HCT116 (cell line): ENCODE measurements around the gene NSFL1C. TPM values are rescaled to one million over a fixed set of nuclear protein-coding genes. Genes with fewer than 3 reads are reported as not detected.

Experiments used
- ATAC-seq: fragments of 200-7000 bp; cut with Tn5 transposase; 2 replicates; pipeline ENCODE4 v1.9.1; 2020; ENCODE audit warnings: mild to moderate bottlenecking, moderate library complexity
- BruUV-seq: library from RNA; stranded (reverse); fragments of 400-500 nt; replicated peaks from 2 replicates; lab custom pipeline; 2021; lab: Mats Ljungman, UMichigan
- CTCF ChIA-PET: fragments of 300-600 bp; sonication (Branson Sonifier 250); formaldehyde crosslinking; loops from one replicate; lab custom pipeline; 2021; ENCODE audit warnings: antibody characterized with exemption; lab: Charles Lee
- POLR2A ChIA-PET: fragments of 300-600, 350-600 bp; sonication (Branson Sonifier 250); formaldehyde crosslinking; loops from one replicate; lab custom pipeline; 2021; ENCODE audit warnings: antibody characterized with exemption; lab: Charles Lee
- RAD21 ChIA-PET, 2 experiments: fragments of 300-600 bp; sonication (Branson Sonifier 250); formaldehyde crosslinking; loops; one replicate each; lab custom pipeline; 2023; ENCODE audit warnings: low total read pairs in 2 of 2; ENCODE audit not compliant: uncharacterized antibody in 2 of 2, unreplicated experiment in 2 of 2, low non-redundant PET in 1 of 2; lab: Charles Lee
- DNase-seq: peaks from one replicate; pipeline ENCODE4 v3.0.0-alpha.2; 2010; ENCODE audit warnings: low read depth, low spot score
- H2AFZ ChIP-seq: fragments of 200-600 bp; shearing (Covaris generic), sonication (generic); 2 replicates; pipeline ENCODE4 v1.6.1; 2017; ENCODE audit warnings: low read depth, mixed run types, mixed read lengths, antibody characterized with exemption, low read length; ENCODE audit not compliant: poor library complexity, severe bottlenecking
- H3K27ac ChIP-seq: 2 replicates; pipeline ENCODE4 v1.5.1; 2012; ENCODE audit warnings: low read depth, low read length
- H3K27me3 ChIP-seq: fragments of 200-600 bp; sonication (generic); 2 replicates; pipeline ENCODE4 v1.6.1; 2016; ENCODE audit warnings: mixed run types, low read length, mixed read lengths; ENCODE audit not compliant: insufficient read depth
- H3K36me3 ChIP-seq, 2 experiments: fragments of 200-500 bp in 1 of 2; fragments of 200-600 bp in 1 of 2; sonication (Bioruptor generic) in 1 of 2; sonication (generic) in 1 of 2; 2 replicates each; pipeline versions ENCODE4 v1.5.1 to v1.6.1; 2014 to 2016; ENCODE audit warnings: low read length in 2 of 2, inconsistent platforms in 1 of 2, mixed read lengths in 1 of 2, mixed run types in 1 of 2; ENCODE audit not compliant: insufficient read depth in 2 of 2, control insufficient read depth in 1 of 2
- H3K4me1 ChIP-seq, 2 experiments: fragments of 200-600 bp in 1 of 2; sonication (generic) in 1 of 2; 2 replicates each; pipeline versions ENCODE4 v1.5.1 to v1.6.1; 2012 to 2017; ENCODE audit warnings: low read length in 2 of 2, inconsistent platforms in 1 of 2, mild to moderate bottlenecking in 1 of 2, mixed read lengths in 1 of 2, mixed run types in 1 of 2, moderate library complexity in 1 of 2; ENCODE audit not compliant: insufficient read depth in 2 of 2, control insufficient read depth in 1 of 2
- H3K4me2 ChIP-seq: fragments of 200-600 bp; sonication (generic); 2 replicates; pipeline ENCODE4 v1.6.1; 2017; ENCODE audit warnings: mixed run types, low read length, mixed read lengths
- H3K4me3 ChIP-seq, 2 experiments: fragments of 200-600 bp in 1 of 2; sonication (generic) in 1 of 2; replicated peaks in 1 of 2; 2 replicates each; pipeline ENCODE4 v1.5.1; 2011 to 2016; ENCODE audit warnings: low read length in 2 of 2, control low read depth in 1 of 2, low read depth in 1 of 2, mild to moderate bottlenecking in 1 of 2, mixed read lengths in 1 of 2, mixed run types in 1 of 2
- H3K79me2 ChIP-seq: fragments of 200-600 bp; sonication (generic); 2 replicates; pipeline ENCODE4 v1.6.1; 2017; ENCODE audit warnings: mild to moderate bottlenecking, mixed run types, low read length, moderate library complexity, mixed read lengths; ENCODE audit not compliant: insufficient read depth
- H3K9ac ChIP-seq: fragments of 200-600 bp; sonication (generic); 2 replicates; pipeline ENCODE4 v1.6.1; 2016; ENCODE audit warnings: low read length, mixed read lengths
- H3K9me2 ChIP-seq: fragments of 200-600 bp; sonication (generic), shearing (Covaris generic); 2 replicates; pipeline ENCODE4 v1.6.1; 2017; ENCODE audit warnings: mixed run types, mild to moderate bottlenecking, moderate library complexity; ENCODE audit not compliant: insufficient read depth
- H3K9me3 ChIP-seq, 2 experiments: fragments of 200-500 bp in 1 of 2; fragments of 200-600 bp in 1 of 2; sonication (Bioruptor generic) in 1 of 2; sonication (generic) in 1 of 2; 2 replicates each; pipeline ENCODE4 v1.6.1; 2014 to 2017; ENCODE audit warnings: low read length in 2 of 2, mixed read lengths in 2 of 2, inconsistent platforms in 1 of 2, low read depth in 1 of 2, mild to moderate bottlenecking in 1 of 2, mixed run types in 1 of 2, moderate library complexity in 1 of 2; ENCODE audit not compliant: control insufficient read depth in 1 of 2, insufficient read depth in 1 of 2
- H4K20me1 ChIP-seq: fragments of 200-600 bp; sonication (generic), shearing (Covaris generic); 2 replicates; pipeline ENCODE4 v1.6.1; 2017; ENCODE audit warnings: mixed run types, mild to moderate bottlenecking, moderate library complexity; ENCODE audit not compliant: insufficient read depth
- POLR2AphosphoS5 ChIP-seq: IDR thresholded peaks from 2 replicates; pipeline ENCODE4 v1.6.1; 2011; ENCODE audit warnings: mild to moderate bottlenecking, low read depth, low read length, moderate library complexity
- SP1 ChIP-seq: IDR thresholded peaks from 2 replicates; pipeline ENCODE4 v1.6.1; 2012; ENCODE audit warnings: low read depth
- SRF ChIP-seq: IDR thresholded peaks from 2 replicates; pipeline ENCODE4 v1.6.1; 2012; ENCODE audit warnings: low read depth
- YY1 ChIP-seq: IDR thresholded peaks from 2 replicates; pipeline ENCODE4 v1.6.1; 2011; ENCODE audit warnings: low read length, low read depth, moderate library complexity, mild to moderate bottlenecking; ENCODE audit not compliant: insufficient replicate concordance; ENCODE audit errors: extremely low read depth
- intact Hi-C: fragments of 100-400 bp; cut with micrococcal nuclease; formaldehyde crosslinking; loops from 2 replicates; pipeline ENCODE4 v1.10.0; 2022
- total RNA-seq: library from RNA; stranded (reverse); gene quantifications from one replicate; pipeline ENCODE4 v1.2.1, GENCODE V29; 2021; ENCODE audit not compliant: unreplicated experiment
- TF ChIP-seq, protein P1 (sequence below): IDR thresholded peaks from 2 replicates; pipeline ENCODE4 v1.6.1; 2011; ENCODE audit warnings: mild to moderate bottlenecking, low read length, moderate library complexity; ENCODE audit not compliant: insufficient replicate concordance; ENCODE audit errors: extremely low read depth
- TF ChIP-seq, protein P2 (sequence below), 3 experiments: fragments of 200-600 bp in 1 of 3; sonication (generic) in 1 of 3; IDR thresholded peaks in 2 of 3; conservative IDR thresholded peaks in 1 of 3; 2 replicates each; pipeline ENCODE4 v1.5.1; 2012 to 2017; ENCODE audit warnings: low read depth in 2 of 3, low read length in 2 of 3, antibody characterized with exemption in 1 of 3, borderline replicate concordance in 1 of 3, control low read depth in 1 of 3, mild to moderate bottlenecking in 1 of 3, mixed read lengths in 1 of 3, mixed run types in 1 of 3, moderate library complexity in 1 of 3; ENCODE audit not compliant: insufficient read depth in 1 of 3
- TF ChIP-seq, protein P3 (sequence below): IDR thresholded peaks from 2 replicates; pipeline ENCODE4 v1.6.1; 2012; ENCODE audit warnings: low read depth

NSFL1C gene
- total RNA-seq, 1 experiment from 2014 or later: 93.4 TPM

DNA sequence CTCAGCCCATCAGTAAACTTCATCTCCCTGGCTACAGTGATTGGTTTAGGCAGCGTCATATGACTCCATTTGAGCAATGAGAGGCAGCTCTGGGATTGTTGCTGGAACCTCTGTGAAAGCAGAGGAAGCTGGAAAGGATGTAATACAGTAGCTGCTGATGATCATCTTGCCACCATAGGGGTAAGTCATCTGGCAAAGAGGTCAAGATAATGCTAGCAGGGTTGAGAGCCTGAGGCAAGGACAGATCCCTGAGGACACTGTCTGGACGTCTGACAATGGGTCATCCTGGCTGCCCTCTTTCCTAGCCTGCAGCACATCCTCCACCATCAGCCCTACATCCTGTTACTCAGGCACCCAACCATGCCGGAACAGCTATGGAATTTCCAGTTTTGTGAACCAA lies 48.3 kb downstream of the NSFL1C start:
- H3K36me3 ChIP-seq: no peaks in the 10 kb centered on the region
- ATAC-seq (no peak), DNase-seq (no peak)
- H3K9me3 ChIP-seq: peaks cover 0 to 8% of the 10 kb centered on the region in 2 experiments; a peak in 1 of 4 replicates
- ChIA-PET POLR2A (no interaction called here), RAD21 (no interaction called here), CTCF (no interaction called here)
- TF ChIP-seq YY1 (no peak), SP1 (no peak), POLR2AphosphoS5 (no peak), SRF (no peak)
- TF ChIP-seq, protein P1, sequence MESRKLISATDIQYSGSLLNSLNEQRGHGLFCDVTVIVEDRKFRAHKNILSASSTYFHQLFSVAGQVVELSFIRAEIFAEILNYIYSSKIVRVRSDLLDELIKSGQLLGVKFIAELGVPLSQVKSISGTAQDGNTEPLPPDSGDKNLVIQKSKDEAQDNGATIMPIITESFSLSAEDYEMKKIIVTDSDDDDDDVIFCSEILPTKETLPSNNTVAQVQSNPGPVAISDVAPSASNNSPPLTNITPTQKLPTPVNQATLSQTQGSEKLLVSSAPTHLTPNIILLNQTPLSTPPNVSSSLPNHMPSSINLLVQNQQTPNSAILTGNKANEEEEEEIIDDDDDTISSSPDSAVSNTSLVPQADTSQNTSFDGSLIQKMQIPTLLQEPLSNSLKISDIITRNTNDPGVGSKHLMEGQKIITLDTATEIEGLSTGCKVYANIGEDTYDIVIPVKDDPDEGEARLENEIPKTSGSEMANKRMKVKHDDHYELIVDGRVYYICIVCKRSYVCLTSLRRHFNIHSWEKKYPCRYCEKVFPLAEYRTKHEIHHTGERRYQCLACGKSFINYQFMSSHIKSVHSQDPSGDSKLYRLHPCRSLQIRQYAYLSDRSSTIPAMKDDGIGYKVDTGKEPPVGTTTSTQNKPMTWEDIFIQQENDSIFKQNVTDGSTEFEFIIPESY: no peak
- TF ChIP-seq, protein P2, sequence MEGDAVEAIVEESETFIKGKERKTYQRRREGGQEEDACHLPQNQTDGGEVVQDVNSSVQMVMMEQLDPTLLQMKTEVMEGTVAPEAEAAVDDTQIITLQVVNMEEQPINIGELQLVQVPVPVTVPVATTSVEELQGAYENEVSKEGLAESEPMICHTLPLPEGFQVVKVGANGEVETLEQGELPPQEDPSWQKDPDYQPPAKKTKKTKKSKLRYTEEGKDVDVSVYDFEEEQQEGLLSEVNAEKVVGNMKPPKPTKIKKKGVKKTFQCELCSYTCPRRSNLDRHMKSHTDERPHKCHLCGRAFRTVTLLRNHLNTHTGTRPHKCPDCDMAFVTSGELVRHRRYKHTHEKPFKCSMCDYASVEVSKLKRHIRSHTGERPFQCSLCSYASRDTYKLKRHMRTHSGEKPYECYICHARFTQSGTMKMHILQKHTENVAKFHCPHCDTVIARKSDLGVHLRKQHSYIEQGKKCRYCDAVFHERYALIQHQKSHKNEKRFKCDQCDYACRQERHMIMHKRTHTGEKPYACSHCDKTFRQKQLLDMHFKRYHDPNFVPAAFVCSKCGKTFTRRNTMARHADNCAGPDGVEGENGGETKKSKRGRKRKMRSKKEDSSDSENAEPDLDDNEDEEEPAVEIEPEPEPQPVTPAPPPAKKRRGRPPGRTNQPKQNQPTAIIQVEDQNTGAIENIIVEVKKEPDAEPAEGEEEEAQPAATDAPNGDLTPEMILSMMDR (IDR thresholded peaks at IDR 0.05 in 2 of 3, conservative IDR thresholded peaks at IDR 0.05 in 1 of 3; ENCODE audit: borderline replicate concordance in 1 of 3, insufficient read depth in 1 of 3, low read depth in 2 of 3, low read length in 2 of 3): no peak
- TF ChIP-seq, protein P3, sequence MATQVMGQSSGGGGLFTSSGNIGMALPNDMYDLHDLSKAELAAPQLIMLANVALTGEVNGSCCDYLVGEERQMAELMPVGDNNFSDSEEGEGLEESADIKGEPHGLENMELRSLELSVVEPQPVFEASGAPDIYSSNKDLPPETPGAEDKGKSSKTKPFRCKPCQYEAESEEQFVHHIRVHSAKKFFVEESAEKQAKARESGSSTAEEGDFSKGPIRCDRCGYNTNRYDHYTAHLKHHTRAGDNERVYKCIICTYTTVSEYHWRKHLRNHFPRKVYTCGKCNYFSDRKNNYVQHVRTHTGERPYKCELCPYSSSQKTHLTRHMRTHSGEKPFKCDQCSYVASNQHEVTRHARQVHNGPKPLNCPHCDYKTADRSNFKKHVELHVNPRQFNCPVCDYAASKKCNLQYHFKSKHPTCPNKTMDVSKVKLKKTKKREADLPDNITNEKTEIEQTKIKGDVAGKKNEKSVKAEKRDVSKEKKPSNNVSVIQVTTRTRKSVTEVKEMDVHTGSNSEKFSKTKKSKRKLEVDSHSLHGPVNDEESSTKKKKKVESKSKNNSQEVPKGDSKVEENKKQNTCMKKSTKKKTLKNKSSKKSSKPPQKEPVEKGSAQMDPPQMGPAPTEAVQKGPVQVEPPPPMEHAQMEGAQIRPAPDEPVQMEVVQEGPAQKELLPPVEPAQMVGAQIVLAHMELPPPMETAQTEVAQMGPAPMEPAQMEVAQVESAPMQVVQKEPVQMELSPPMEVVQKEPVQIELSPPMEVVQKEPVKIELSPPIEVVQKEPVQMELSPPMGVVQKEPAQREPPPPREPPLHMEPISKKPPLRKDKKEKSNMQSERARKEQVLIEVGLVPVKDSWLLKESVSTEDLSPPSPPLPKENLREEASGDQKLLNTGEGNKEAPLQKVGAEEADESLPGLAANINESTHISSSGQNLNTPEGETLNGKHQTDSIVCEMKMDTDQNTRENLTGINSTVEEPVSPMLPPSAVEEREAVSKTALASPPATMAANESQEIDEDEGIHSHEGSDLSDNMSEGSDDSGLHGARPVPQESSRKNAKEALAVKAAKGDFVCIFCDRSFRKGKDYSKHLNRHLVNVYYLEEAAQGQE: no peak
- no TSS peak for BruUV-seq
- peaks cover 28 to 41% of the 10 kb centered on the region in 2 experiments for H3K4me1 ChIP-seq
- no peak overlapping the region for H3K27ac ChIP-seq
- no peaks in the 10 kb centered on the region for H4K20me1 ChIP-seq
- H3K9ac ChIP-seq: no peak overlapping the region
- intact Hi-C loops: no loop called here
- H3K27me3 ChIP-seq: no peaks in the 10 kb centered on the region
- no peak overlapping the region for H3K4me2 ChIP-seq
- no peaks in the 10 kb centered on the region for H3K79me2 ChIP-seq
- no peak overlapping the region for H2AFZ ChIP-seq
- no peaks in the 10 kb centered on the region for H3K9me2 ChIP-seq
- H3K4me3 ChIP-seq: no peak overlapping the region
